ENCODE data around the gene BBS2.

GRCh38 chr16:56510544-56510943 is 9.3 kb downstream of the BBS2 start:
- TF ChIP-seq CTCF (IDR thresholded peaks at IDR 0.05): no peak
- no peak for TF ChIP-seq POLR2AphosphoS5 (IDR thresholded peaks at IDR 0.05)
- no peak for TF ChIP-seq POLR2A (IDR thresholded peaks at IDR 0.05)
